22Rv1 (cell line): ENCODE results near the gene NEIL1.
"Not testable (repeated sequence)": the region's sequence is repeated elsewhere in the genome, so short reads cannot be mapped to it uniquely, and the experiment has no call there.

Experiments
- CTCF ChIP-seq: fragments of 450-650 bp; IDR thresholded peaks from 2 replicates; pipeline ENCODE4 v1.5.1; 2017; ENCODE audit warnings: mild to moderate bottlenecking
- ZFX ChIP-seq: fragments of 450-650 bp; IDR thresholded peaks from 2 replicates; pipeline ENCODE4 v1.6.1; 2017; ENCODE audit warnings: antibody characterized with exemption, borderline replicate concordance

- TF ChIP-seq CTCF, ZFX: not testable (repeated sequence)
These were observed 34.3 kb upstream of the NEIL1 start for GRCh38 chr15:75312548-75312947.
